ENCODE results near the gene SBF2. TPM values are rescaled to one million over a fixed set of nuclear protein-coding genes. Genes with fewer than 3 reads are reported as not detected.

The SBF2 gene
- total RNA-seq, 4 donors from 2014 or later, result 67.5 to 92.9 (median 71.6) TPM

DNA sequence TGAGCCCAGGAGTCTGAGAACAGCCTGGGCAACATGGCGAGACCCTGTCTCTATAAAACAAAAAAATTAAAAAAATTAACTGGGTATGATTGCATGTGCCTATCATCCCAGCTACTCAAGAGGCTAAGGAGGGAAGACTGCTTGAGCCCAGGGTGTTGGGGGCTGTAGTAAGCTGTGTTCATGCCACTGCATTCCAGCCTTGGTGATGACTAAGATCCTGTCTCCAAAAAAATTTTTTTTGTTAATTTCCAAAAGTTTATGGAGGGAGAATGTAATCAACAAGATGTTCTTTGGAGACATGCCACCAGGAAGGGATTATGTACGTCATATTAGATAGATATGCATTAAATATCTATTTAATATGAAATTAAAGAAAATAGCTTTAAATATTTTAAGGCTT, 267.5 kb downstream of the SBF2 start:
- Histone ChIP-seq H3K27me3 (no peaks in the 10 kb centered on the region), H3K4me1 (peaks cover 0 to 2% of the 10 kb centered on the region in 2 donors), H3K9me3 (no peaks in the 10 kb centered on the region), H3K4me3 (replicated peaks in 1 of 3) (no peak overlapping the region), H3K27ac (no peak overlapping the region), H3K36me3 (no peaks in the 10 kb centered on the region)
- intact Hi-C loops (cut with DNase I), result no loop called here
- DNase-seq, result no peak
- 93 to 97% methylated on average over 2 of the region's 2 CpGs for WGBS, 2 donors
- no peak for TF ChIP-seq POLR2A (IDR thresholded peaks at IDR 0.05)
- TF ChIP-seq, protein P1, sequence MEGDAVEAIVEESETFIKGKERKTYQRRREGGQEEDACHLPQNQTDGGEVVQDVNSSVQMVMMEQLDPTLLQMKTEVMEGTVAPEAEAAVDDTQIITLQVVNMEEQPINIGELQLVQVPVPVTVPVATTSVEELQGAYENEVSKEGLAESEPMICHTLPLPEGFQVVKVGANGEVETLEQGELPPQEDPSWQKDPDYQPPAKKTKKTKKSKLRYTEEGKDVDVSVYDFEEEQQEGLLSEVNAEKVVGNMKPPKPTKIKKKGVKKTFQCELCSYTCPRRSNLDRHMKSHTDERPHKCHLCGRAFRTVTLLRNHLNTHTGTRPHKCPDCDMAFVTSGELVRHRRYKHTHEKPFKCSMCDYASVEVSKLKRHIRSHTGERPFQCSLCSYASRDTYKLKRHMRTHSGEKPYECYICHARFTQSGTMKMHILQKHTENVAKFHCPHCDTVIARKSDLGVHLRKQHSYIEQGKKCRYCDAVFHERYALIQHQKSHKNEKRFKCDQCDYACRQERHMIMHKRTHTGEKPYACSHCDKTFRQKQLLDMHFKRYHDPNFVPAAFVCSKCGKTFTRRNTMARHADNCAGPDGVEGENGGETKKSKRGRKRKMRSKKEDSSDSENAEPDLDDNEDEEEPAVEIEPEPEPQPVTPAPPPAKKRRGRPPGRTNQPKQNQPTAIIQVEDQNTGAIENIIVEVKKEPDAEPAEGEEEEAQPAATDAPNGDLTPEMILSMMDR (IDR thresholded peaks at IDR 0.05), result no peak

DNA sequence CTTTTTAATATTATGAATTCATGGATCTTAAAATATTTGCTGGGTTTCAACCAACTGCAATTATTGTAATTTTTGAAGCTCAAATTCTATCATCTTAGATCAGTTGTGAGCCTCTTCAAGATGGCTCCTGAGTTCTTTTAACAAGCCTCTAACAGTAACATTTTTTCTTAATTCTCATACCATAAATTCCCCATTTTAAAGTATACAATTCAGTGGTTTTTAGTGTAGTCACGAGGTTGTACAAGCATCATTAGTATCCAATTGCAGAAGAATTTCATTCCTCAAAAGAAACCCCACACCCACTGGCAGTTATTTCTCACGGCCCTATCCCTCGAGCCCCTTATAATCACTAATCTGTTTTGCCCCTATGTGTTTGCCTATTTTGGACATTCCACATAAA, 270.8 kb downstream of the SBF2 start:
- Histone ChIP-seq H3K27me3 (no peaks in the 10 kb centered on the region), H3K36me3 (no peaks in the 10 kb centered on the region), H3K9me3 (no peaks in the 10 kb centered on the region), H3K27ac (no peak overlapping the region), H3K4me3 (replicated peaks in 1 of 3) (no peak overlapping the region), H3K4me1 (peaks cover 19 to 23% of the 10 kb centered on the region in 2 donors)
- no peak for DNase-seq
- intact Hi-C loops (cut with DNase I), result no loop called here
- TF ChIP-seq, protein P1 (IDR thresholded peaks at IDR 0.05), result no peak
- no peak for TF ChIP-seq POLR2A (IDR thresholded peaks at IDR 0.05)
- WGBS, 2 donors, result 99% methylated on average over 3 of the region's 3 CpGs

DNA sequence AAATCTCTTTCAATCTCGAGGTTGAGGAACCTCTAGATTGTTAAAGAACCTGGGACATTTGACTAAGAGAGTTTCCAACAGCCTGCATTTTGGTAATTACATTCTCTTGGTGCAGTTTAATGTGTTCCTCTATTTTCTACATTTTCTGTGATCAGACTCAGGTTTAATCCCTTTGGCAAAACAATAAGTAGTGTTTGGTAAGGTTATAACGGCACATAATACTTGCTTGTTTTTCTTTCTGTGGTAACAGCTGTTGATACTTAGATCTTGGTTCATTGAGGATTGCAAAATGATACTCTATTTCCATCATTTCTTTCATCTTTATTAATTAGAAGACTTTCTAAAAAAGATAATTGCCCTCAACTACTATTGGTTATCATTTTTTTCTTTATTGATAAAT, 271.3 kb downstream of the SBF2 start:
- Histone ChIP-seq H3K4me3 (replicated peaks in 1 of 3) (no peak overlapping the region), H3K36me3 (no peaks in the 10 kb centered on the region), H3K27me3 (no peaks in the 10 kb centered on the region), H3K4me1 (peaks cover 24 to 28% of the 10 kb centered on the region in 2 donors), H3K27ac (no peak overlapping the region), H3K9me3 (no peaks in the 10 kb centered on the region)
- TF ChIP-seq, protein P1 (IDR thresholded peaks at IDR 0.05), result no peak
- TF ChIP-seq POLR2A (IDR thresholded peaks at IDR 0.05), result no peak
- no peak for DNase-seq
- intact Hi-C loops (cut with DNase I), result no loop called here
- WGBS, 2 donors, result 78 to 89% methylated on average over 2 of the region's 2 CpGs

DNA sequence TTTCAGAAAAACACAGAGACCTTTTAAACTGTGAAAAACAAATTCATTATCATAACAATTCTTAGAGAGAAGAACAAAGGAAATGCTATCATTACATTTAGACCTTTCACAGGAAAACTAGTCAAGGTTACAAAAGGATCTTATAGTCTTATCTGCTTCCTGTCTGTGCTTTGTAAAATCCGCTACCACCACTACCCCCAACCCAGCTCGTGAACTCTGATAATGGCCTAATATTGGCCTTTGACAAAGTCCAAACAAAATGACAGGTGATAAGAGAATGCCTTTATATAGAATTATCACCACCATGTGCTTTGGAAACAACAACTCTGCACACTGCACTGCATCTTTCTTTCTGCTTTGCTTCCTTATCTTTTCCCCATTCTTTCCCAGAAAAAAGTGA, 272.5 kb downstream of the SBF2 start:
- WGBS, 2 donors, result 71 to 80% methylated on average over 2 of the region's 2 CpGs
- no peak for TF ChIP-seq POLR2A (IDR thresholded peaks at IDR 0.05)
- TF ChIP-seq, protein P1 (IDR thresholded peaks at IDR 0.05), result no peak
- intact Hi-C loops (cut with DNase I), result no loop called here
- no peaks in the 10 kb centered on the region for H3K9me3 ChIP-seq
- peaks cover 27 to 35% of the 10 kb centered on the region in 2 donors for H3K4me1 ChIP-seq
- no peak overlapping the region for H3K27ac ChIP-seq
- H3K27me3 ChIP-seq, result no peaks in the 10 kb centered on the region
- no peak for DNase-seq
- no peak overlapping the region for H3K4me3 ChIP-seq (replicated peaks in 1 of 3)
- no peaks in the 10 kb centered on the region for H3K36me3 ChIP-seq

DNA sequence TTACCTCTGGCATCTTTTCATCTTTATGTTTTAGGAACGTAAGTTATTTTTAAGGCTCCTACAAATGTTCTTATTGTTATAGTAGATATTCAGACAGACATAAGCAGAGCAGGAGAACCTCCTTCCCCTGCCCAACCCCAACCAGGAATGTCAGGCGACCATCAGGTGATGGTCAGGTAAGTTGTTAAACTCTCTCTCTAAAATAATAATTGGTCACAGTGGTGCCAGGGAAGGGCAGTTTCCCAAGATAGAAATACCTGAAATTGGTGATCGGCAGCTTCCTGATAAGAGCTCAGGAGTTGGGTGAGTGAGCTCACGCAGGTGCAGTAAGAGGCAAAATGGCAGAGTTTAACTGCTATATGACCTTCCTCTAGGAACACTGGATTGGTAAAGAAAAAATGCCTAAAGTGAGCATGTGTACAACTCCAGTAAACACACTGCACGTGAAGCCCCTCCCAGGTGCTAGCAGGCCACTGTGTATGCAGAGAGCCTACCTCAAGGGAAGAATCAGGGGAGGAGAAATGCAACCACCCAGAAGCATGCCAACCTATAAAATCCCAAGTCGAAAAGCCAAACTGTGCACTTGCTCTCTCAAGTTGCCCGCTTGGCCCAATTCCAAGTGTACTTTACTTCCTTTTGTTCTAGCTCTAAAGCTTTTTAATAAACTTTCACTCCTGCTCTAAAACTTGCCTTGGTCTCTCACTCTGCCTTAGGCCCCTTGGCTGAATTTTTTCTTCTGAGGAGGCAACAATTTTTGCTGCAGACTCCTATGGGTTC, 273.9 kb downstream of the SBF2 start:
- Histone ChIP-seq H3K4me1 (peaks cover 27 to 35% of the 10 kb centered on the region in 2 donors), H3K9me3 (no peaks in the 10 kb centered on the region), H3K27ac (peak overlapping the region; percentile 42 to 82 (median 81)), H3K4me3 (replicated peaks in 1 of 3) (no peak overlapping the region), H3K36me3 (no peaks in the 10 kb centered on the region), H3K27me3 (no peaks in the 10 kb centered on the region)
- 40 to 42% methylated on average over 7 of the region's 7 CpGs for WGBS, 2 donors
- TF ChIP-seq POLR2A (IDR thresholded peaks at IDR 0.05), result peak in 1 of 2 donors; percentile 20
- TF ChIP-seq, protein P1 (IDR thresholded peaks at IDR 0.05), result no peak
- DNase-seq, result peak; percentile 72 to 79
- intact Hi-C loops (cut with DNase I), result no loop called here
